ENCODE data around the gene NFATC2.
"Not testable (repeated sequence)": the region's sequence is repeated elsewhere in the genome, so short reads cannot be mapped to it uniquely, and the experiment has no call there.

Gene NFATC2

GRCh38 chr20:51353491-51353890 lies 189.0 kb downstream of the NFATC2 start:
- H3K36me3 ChIP-seq (ENCODE audit: control insufficient read depth, insufficient read depth, low read length), result no peaks in the 10 kb centered on the region
- H3K27ac ChIP-seq (ENCODE audit: low read depth, low read length, severe bottlenecking), result no peak overlapping the region
- H3K4me1 ChIP-seq (ENCODE audit: control insufficient read depth, insufficient read depth, low read length, poor library complexity, severe bottlenecking), result peaks cover 32% of the 10 kb centered on the region
- no peaks in the 10 kb centered on the region for H3K9me3 ChIP-seq (ENCODE audit: control insufficient read depth, low read length)
- WGBS, 2 experiments (ENCODE audit: insufficient coverage in 2 of 2), result 95 to 96% methylated on average over 2 to 3 of the region's 4 CpGs
- H3K4me3 ChIP-seq (ENCODE audit: extremely low read depth, insufficient read depth, low read length, poor library complexity, severe bottlenecking), result no peak overlapping the region

GRCh38 chr20:51352791-51353190 lies 189.7 kb downstream of the NFATC2 start:
- Histone ChIP-seq H3K4me1 (ENCODE audit: control insufficient read depth, insufficient read depth, low read length, poor library complexity, severe bottlenecking) (peaks cover 32% of the 10 kb centered on the region), H3K36me3 (ENCODE audit: control insufficient read depth, insufficient read depth, low read length) (no peaks in the 10 kb centered on the region), H3K4me3 (ENCODE audit: extremely low read depth, insufficient read depth, low read length, poor library complexity, severe bottlenecking) (no peak overlapping the region), H3K9me3 (ENCODE audit: control insufficient read depth, low read length) (no peaks in the 10 kb centered on the region), H3K27ac (ENCODE audit: low read depth, low read length, severe bottlenecking) (no peak overlapping the region)
- 100% methylated on average over 1 to 2 of the region's 11 CpGs for WGBS, 2 experiments (ENCODE audit: insufficient coverage in 2 of 2)

DNA sequence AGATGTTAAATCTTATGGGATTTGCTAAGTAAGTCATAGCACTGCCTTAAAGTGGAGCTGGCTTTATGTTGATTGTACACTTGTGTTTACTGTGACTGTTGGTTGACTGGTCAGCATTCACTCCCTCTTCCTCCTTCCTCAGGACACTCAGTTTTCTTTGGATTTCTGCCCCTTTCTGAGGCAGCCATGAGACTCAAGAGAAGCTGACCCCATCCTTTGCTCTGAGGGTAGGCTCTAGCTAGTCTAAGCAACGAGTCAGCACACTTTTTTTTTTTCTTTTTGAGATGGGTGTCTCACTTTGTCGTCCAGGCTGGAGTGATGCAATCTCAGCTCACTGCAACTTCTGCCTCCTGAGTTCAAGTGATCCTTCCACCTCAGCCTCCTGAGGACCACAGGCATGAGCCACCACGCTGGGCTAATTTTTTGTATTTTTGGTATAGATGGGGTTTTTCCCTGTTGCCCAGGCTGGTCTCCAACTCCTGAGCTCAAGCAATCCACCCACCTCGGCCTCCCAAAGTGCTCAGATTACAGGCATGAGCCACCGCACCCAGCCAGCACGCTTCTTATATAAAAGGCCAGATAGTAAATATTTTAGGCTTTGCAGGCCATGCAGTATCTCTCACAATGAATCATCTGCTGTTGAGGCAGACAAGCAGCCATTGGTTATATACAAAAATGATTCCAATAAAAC lies 191.4 kb downstream of the NFATC2 start:
- H3K36me3 ChIP-seq (ENCODE audit: control insufficient read depth, insufficient read depth, low read length), result no peaks in the 10 kb centered on the region
- WGBS, 2 experiments (ENCODE audit: insufficient coverage in 2 of 2), result 90% methylated on average over 4 of the region's 6 CpGs; no CpG with 5 or more reads in 1 of the 2 experiments
- no peak overlapping the region for H3K4me3 ChIP-seq (ENCODE audit: extremely low read depth, insufficient read depth, low read length, poor library complexity, severe bottlenecking)
- H3K27ac ChIP-seq (ENCODE audit: low read depth, low read length, severe bottlenecking), result peak overlapping the region; percentile 23
- H3K4me1 ChIP-seq (ENCODE audit: control insufficient read depth, insufficient read depth, low read length, poor library complexity, severe bottlenecking), result peaks cover 35% of the 10 kb centered on the region
- no peaks in the 10 kb centered on the region for H3K9me3 ChIP-seq (ENCODE audit: control insufficient read depth, low read length)

- Histone ChIP-seq H3K4me1 (ENCODE audit: control insufficient read depth, insufficient read depth, low read length, poor library complexity, severe bottlenecking) (peaks cover 34% of the 10 kb centered on the region), H3K9me3 (ENCODE audit: control insufficient read depth, low read length) (no peaks in the 10 kb centered on the region), H3K36me3 (ENCODE audit: control insufficient read depth, insufficient read depth, low read length) (no peaks in the 10 kb centered on the region), H3K27ac (ENCODE audit: low read depth, low read length, severe bottlenecking) (no peak overlapping the region), H3K4me3 (ENCODE audit: extremely low read depth, insufficient read depth, low read length, poor library complexity, severe bottlenecking) (no peak overlapping the region)
- 100% methylated on average over 1 to 2 of the region's 4 CpGs for WGBS, 2 experiments (ENCODE audit: insufficient coverage in 2 of 2)
These were observed 193.6 kb downstream of the NFATC2 start for GRCh38 chr20:51348876-51349275.

- WGBS, 2 experiments (ENCODE audit: insufficient coverage in 2 of 2), result 80 to 83% methylated on average over 1 of the region's 1 CpG
- peaks cover 7% of the 10 kb centered on the region for H3K9me3 ChIP-seq (ENCODE audit: control insufficient read depth, low read length)
- H3K27ac ChIP-seq (ENCODE audit: low read depth, low read length, severe bottlenecking), result no peak overlapping the region
- no peaks in the 10 kb centered on the region for H3K36me3 ChIP-seq (ENCODE audit: control insufficient read depth, insufficient read depth, low read length)
- no peak overlapping the region for H3K4me3 ChIP-seq (ENCODE audit: extremely low read depth, insufficient read depth, low read length, poor library complexity, severe bottlenecking)
- H3K4me1 ChIP-seq (ENCODE audit: control insufficient read depth, insufficient read depth, low read length, poor library complexity, severe bottlenecking), result peaks cover 31% of the 10 kb centered on the region
These were observed 194.7 kb downstream of the NFATC2 start for GRCh38 chr20:51347831-51348230.

- H3K4me1 ChIP-seq (ENCODE audit: control insufficient read depth, insufficient read depth, low read length, poor library complexity, severe bottlenecking), result peaks cover 29% of the 10 kb centered on the region
- H3K9me3 ChIP-seq (ENCODE audit: control insufficient read depth, low read length), result peaks cover 7% of the 10 kb centered on the region
- H3K27ac ChIP-seq (ENCODE audit: low read depth, low read length, severe bottlenecking), result no peak overlapping the region
- H3K36me3 ChIP-seq (ENCODE audit: control insufficient read depth, insufficient read depth, low read length), result no peaks in the 10 kb centered on the region
- WGBS, 2 experiments (ENCODE audit: insufficient coverage in 2 of 2), result 83 to 91% methylated on average over 7 to 8 of the region's 8 CpGs
- H3K4me3 ChIP-seq (ENCODE audit: extremely low read depth, insufficient read depth, low read length, poor library complexity, severe bottlenecking), result no peak overlapping the region
These were observed 195.6 kb downstream of the NFATC2 start for GRCh38 chr20:51346686-51347485.

- WGBS, 2 experiments (ENCODE audit: insufficient coverage in 2 of 2), result 80 to 84% methylated on average over 3 to 4 of the region's 8 CpGs
These were observed 196.9 kb downstream of the NFATC2 start for GRCh38 chr20:51345601-51346101.

DNA sequence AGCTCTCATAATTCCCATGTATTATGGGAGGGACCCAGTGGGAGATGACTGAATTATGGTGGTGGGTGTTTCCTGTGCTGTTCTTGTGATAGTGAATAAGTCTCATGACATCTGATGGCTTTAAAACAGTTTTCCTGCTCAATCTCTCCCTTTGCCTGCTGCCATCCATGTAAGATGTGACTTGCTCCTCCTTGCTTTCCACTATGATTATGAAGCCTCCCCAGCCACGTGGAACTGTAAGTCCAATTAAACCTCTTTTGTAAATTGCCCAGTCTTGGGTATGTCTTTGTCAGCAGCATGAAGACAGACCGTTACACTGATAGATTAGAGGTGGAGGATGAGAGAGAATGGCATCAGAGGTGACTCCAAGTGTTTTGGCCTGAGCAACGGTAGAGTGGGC lies 198.7 kb downstream of the NFATC2 start:
- 80 to 100% methylated on average over 1 of the region's 3 CpGs for WGBS, 2 experiments (ENCODE audit: insufficient coverage in 2 of 2)
- not testable (repeated sequence) for H3K36me3 ChIP-seq (ENCODE audit: control insufficient read depth, insufficient read depth, low read length)

More at GRCh38 chr20:51345601-51346101, 196.9 kb downstream of the NFATC2 start:
- no peak overlapping the region for H3K27ac ChIP-seq (ENCODE audit: low read depth, low read length, severe bottlenecking)
- H3K9me3 ChIP-seq (ENCODE audit: control insufficient read depth, low read length), result peaks cover 8% of the 10 kb centered on the region
- H3K4me3 ChIP-seq (ENCODE audit: extremely low read depth, insufficient read depth, low read length, poor library complexity, severe bottlenecking), result no peak overlapping the region
- H3K36me3 ChIP-seq (ENCODE audit: control insufficient read depth, insufficient read depth, low read length), result no peaks in the 10 kb centered on the region
- peaks cover 17% of the 10 kb centered on the region for H3K4me1 ChIP-seq (ENCODE audit: control insufficient read depth, insufficient read depth, low read length, poor library complexity, severe bottlenecking)

DNA sequence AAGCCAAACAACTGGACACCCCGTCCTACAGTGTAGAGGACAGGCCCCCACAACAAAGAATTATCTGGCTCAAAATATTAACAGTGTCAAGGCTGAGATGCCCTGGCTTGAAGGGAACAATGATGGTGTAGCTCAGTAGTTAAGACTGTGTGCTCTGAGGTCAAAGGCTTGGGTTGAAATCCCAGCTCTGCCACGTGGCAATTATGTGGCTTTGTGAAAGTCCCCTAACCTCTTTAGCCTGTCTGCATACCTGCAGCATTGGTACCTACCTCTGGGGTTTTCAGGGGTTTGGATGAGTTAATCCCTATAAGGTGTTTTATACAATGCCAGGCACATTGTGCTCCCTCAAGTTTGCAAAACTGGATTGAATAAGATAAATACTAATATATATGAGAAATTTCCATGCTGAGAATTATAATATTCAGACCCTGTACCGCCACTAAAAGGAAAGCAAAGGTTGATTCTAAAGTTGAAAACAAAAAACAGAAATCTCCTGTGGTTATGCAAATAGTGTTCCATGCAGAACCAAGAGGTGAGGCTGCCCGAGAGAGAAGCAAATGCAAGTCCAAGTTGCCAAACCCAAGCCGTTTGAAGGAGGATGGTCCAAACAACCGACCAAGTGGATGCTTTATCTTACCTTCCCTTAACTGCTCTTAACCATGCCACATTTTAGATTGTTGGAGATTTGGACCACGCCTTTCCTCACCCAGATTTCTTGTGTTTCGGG lies 199.8 kb downstream of the NFATC2 start:
- H3K4me1 ChIP-seq (ENCODE audit: control insufficient read depth, insufficient read depth, low read length, poor library complexity, severe bottlenecking), result peaks cover 16% of the 10 kb centered on the region
- H3K36me3 ChIP-seq (ENCODE audit: control insufficient read depth, insufficient read depth, low read length), result no peaks in the 10 kb centered on the region
- WGBS, 2 experiments (ENCODE audit: insufficient coverage in 2 of 2), result 87% methylated on average over 3 to 4 of the region's 8 CpGs
- H3K4me3 ChIP-seq (ENCODE audit: extremely low read depth, insufficient read depth, low read length, poor library complexity, severe bottlenecking), result no peak overlapping the region
- no peak overlapping the region for H3K27ac ChIP-seq (ENCODE audit: low read depth, low read length, severe bottlenecking)
- peaks cover 10% of the 10 kb centered on the region for H3K9me3 ChIP-seq (ENCODE audit: control insufficient read depth, low read length)

More for the DNA sequence above, 198.7 kb downstream of the NFATC2 start:
- peaks cover 16% of the 10 kb centered on the region for H3K4me1 ChIP-seq (ENCODE audit: control insufficient read depth, insufficient read depth, low read length, poor library complexity, severe bottlenecking)
- peaks cover 10% of the 10 kb centered on the region for H3K9me3 ChIP-seq (ENCODE audit: control insufficient read depth, low read length)
- not testable (repeated sequence) for H3K27ac ChIP-seq (ENCODE audit: low read depth, low read length, severe bottlenecking); H3K4me3 ChIP-seq (ENCODE audit: extremely low read depth, insufficient read depth, low read length, poor library complexity, severe bottlenecking)

- no peaks in the 10 kb centered on the region for H3K36me3 ChIP-seq (ENCODE audit: control insufficient read depth, insufficient read depth, low read length)
- peaks cover 16% of the 10 kb centered on the region for H3K4me1 ChIP-seq (ENCODE audit: control insufficient read depth, insufficient read depth, low read length, poor library complexity, severe bottlenecking)
- WGBS, 2 experiments (ENCODE audit: insufficient coverage in 2 of 2), result 90% methylated on average over 2 of the region's 3 CpGs; no CpG with 5 or more reads in 1 of the 2 experiments
- no peak overlapping the region for H3K27ac ChIP-seq (ENCODE audit: low read depth, low read length, severe bottlenecking)
- H3K9me3 ChIP-seq (ENCODE audit: control insufficient read depth, low read length), result peaks cover 10% of the 10 kb centered on the region
- H3K4me3 ChIP-seq (ENCODE audit: extremely low read depth, insufficient read depth, low read length, poor library complexity, severe bottlenecking), result no peak overlapping the region
These were observed 200.9 kb downstream of the NFATC2 start for GRCh38 chr20:51341581-51341980.
